B cell (primary cell): Measurements from ENCODE around the gene PDZRN4. TPM values are rescaled to one million over a fixed set of nuclear protein-coding genes. Genes with fewer than 3 reads are reported as not detected.

Source experiments
- ATAC-seq: fragments of 200-7000 bp; cut with Tn5 transposase; one replicate; pipeline ENCODE4 v1.10.0; 2021; ENCODE audit warnings: low read depth, mild to moderate bottlenecking, moderate number of reproducible peaks, moderate library complexity
- CTCF ChIA-PET: fragments of 350-600 bp; sonication (Branson Sonifier 250); formaldehyde crosslinking; loops from one replicate; lab custom pipeline; 2021; ENCODE audit warnings: antibody characterized with exemption, inconsistent platforms; lab: Charles Lee
- POLR2A ChIA-PET: fragments of 350-600 bp; sonication (Branson Sonifier 250); formaldehyde crosslinking; loops from one replicate; lab custom pipeline; 2021; ENCODE audit warnings: antibody characterized with exemption; lab: Charles Lee
- DNase-seq: peaks from one replicate; pipeline ENCODE4 v3.0.0; 2013
- H2AFZ ChIP-seq: 2 replicates; pipeline ENCODE4 v1.6.1; 2012; ENCODE audit warnings: mild to moderate bottlenecking, low read depth, low read length; ENCODE audit not compliant: insufficient read depth, poor library complexity, severe bottlenecking
- H3K27ac ChIP-seq, 2 donors: 1 replicate in 1 of 2; 2 replicates in 1 of 2; pipeline ENCODE4 v1.5.1; 2012 to 2013; ENCODE audit warnings: low read length in 2 of 2, mild to moderate bottlenecking in 2 of 2, moderate library complexity in 1 of 2
- H3K27me3 ChIP-seq, 4 experiments: fragments of 200-600 bp in 1 of 4; sonication (generic) in 1 of 4; replicated peaks in 1 of 4; 1 replicate in 2 of 4; 2 replicates in 2 of 4; pipeline versions ENCODE4 v1.6.1 to v1.7.0; 2013 to 2016; ENCODE audit warnings: low read length in 3 of 4, mild to moderate bottlenecking in 2 of 4, mixed read lengths in 1 of 4, moderate library complexity in 1 of 4; ENCODE audit not compliant: insufficient read depth in 4 of 4, control insufficient read depth in 3 of 4; ENCODE audit errors: control extremely low read depth in 1 of 4
- H3K36me3 ChIP-seq, 2 experiments: replicated peaks in 1 of 2; 1 replicate in 1 of 2; 2 replicates in 1 of 2; pipeline versions ENCODE4 v1.6.1 to v1.7.1; 2013; ENCODE audit warnings: low read length in 1 of 2; ENCODE audit not compliant: insufficient read depth in 2 of 2, control insufficient read depth in 1 of 2; ENCODE audit errors: control extremely low read depth in 1 of 2, extremely low read depth in 1 of 2
- H3K4me1 ChIP-seq, 2 donors: fragments of 200-600 bp in 1 of 2; sonication (generic) in 1 of 2; 1 replicate in 1 of 2; 2 replicates in 1 of 2; pipeline versions ENCODE4 v1.5.1 to v1.6.1; 2013 to 2017; ENCODE audit warnings: low read length in 2 of 2; ENCODE audit not compliant: control insufficient read depth in 2 of 2, insufficient read depth in 2 of 2
- H3K4me2 ChIP-seq: replicated peaks from 2 replicates; pipeline ENCODE3; 2012; ENCODE audit warnings: mild to moderate bottlenecking, low read depth, low read length; ENCODE audit not compliant: poor library complexity, severe bottlenecking
- H3K4me3 ChIP-seq, 5 experiments: fragments of 200-600 bp in 1 of 5; sonication (generic) in 1 of 5; 1 replicate in 3 of 5; 2 replicates in 2 of 5; pipeline versions ENCODE4 v1.5.1 to v1.7.0; 2011 to 2016; ENCODE audit warnings: low read length in 4 of 5, mild to moderate bottlenecking in 4 of 5, low read depth in 2 of 5, control low read depth in 1 of 5, moderate library complexity in 1 of 5; ENCODE audit not compliant: insufficient read depth in 1 of 5; ENCODE audit errors: control extremely low read depth in 1 of 5, extremely low read depth in 1 of 5
- H3K79me2 ChIP-seq: fragments of 200-600 bp; sonication (generic); one replicate; pipeline ENCODE4 v1.6.0; 2016; ENCODE audit warnings: low read length; ENCODE audit not compliant: control insufficient read depth, insufficient read depth
- H3K9ac ChIP-seq: fragments of 200-600 bp; sonication (generic); 2 replicates; pipeline ENCODE4 v1.6.1; 2017; ENCODE audit warnings: mild to moderate bottlenecking, low read length, moderate library complexity
- H3K9me3 ChIP-seq, 3 donors: one replicate each; pipeline versions ENCODE4 v1.6.1 to v1.7.1; 2013; ENCODE audit warnings: low read length in 2 of 3; ENCODE audit not compliant: control insufficient read depth in 2 of 3, insufficient read depth in 1 of 3; ENCODE audit errors: control extremely low read depth in 1 of 3
- H4K20me1 ChIP-seq: 2 replicates; pipeline ENCODE4 v1.6.0; 2012; ENCODE audit warnings: mild to moderate bottlenecking, low read length; ENCODE audit not compliant: insufficient read depth, control insufficient read depth, poor library complexity, severe bottlenecking
- H3K27ac Mint-ChIP-seq: one replicate; pipeline ENCODE4 v1.8.0; 2021; ENCODE audit warnings: mixed read lengths
- H3K27me3 Mint-ChIP-seq: one replicate; pipeline ENCODE4 v1.8.0; 2021; ENCODE audit warnings: mixed read lengths
- H3K4me1 Mint-ChIP-seq: one replicate; pipeline ENCODE4 v1.8.0; 2021; ENCODE audit warnings: mixed read lengths
- H3K4me3 Mint-ChIP-seq: one replicate; pipeline ENCODE4 v1.8.0; 2021; ENCODE audit warnings: mixed read lengths
- H3K9me3 Mint-ChIP-seq: one replicate; pipeline ENCODE4 v1.8.0; 2022; ENCODE audit warnings: mixed read lengths; ENCODE audit not compliant: insufficient read depth
- CTCF ChIP-seq: fragments of 200-600 bp; IDR thresholded peaks from one replicate; pipeline ENCODE4 v1.8.0; 2022; ENCODE audit warnings: antibody characterized with exemption, mild to moderate bottlenecking
- EZH2 ChIP-seq: IDR thresholded peaks from 2 replicates; pipeline ENCODE4 v1.6.1; 2012; ENCODE audit warnings: borderline replicate concordance, low read depth, mild to moderate bottlenecking, moderate library complexity, low read length; ENCODE audit not compliant: insufficient read depth, poor library complexity, severe bottlenecking
- WGBS: methylation state at CpG from one replicate; pipeline ENCODE4 v1.1.5; 2013; ENCODE audit warnings: missing lambda C conversion rate; ENCODE audit not compliant: insufficient coverage; 5-methylcytosine and 5-hydroxymethylcytosine counted together
- intact Hi-C: fragments of 100-400 bp; cut with micrococcal nuclease; formaldehyde crosslinking; loops from one replicate; pipeline ENCODE4 v1.10.0; 2022
- polyA plus RNA-seq: library from polyadenylated mRNA; depleted of rRNA; stranded (reverse); fragments of >200 nt; gene quantifications from 2 replicates; pipeline ENCODE4 v1.2.3, GENCODE V29; 2012
- total RNA-seq, 2 donors: library from RNA; stranded (reverse); fragments of 120-200 nt in 1 of 2; gene quantifications; 1 replicate in 1 of 2; 2 replicates in 1 of 2; pipeline versions ENCODE4 v1.2.3 to v1.2.4, GENCODE V29; 2013 to 2022

The PDZRN4 gene
- total and polyA plus RNA-seq, 2 donors (not counting 1 experiment from before 2014, with no cell fraction given), result not detected

GRCh38 chr12:41556176-41556575, 368.1 kb downstream of the PDZRN4 start:
- H3K4me3 ChIP-seq, result no peak overlapping the region
- ATAC-seq (no peak), DNase-seq (no peak)
- no peaks in the 10 kb centered on the region for H3K27me3 ChIP-seq
- ChIA-PET POLR2A (no interaction called here), CTCF (interaction anchor here (0.7 kb wide), 1 partner anchor 352 kb away, joined by 4 read pairs; no protein-coding TSS in a partner anchor)
- no peaks in the 10 kb centered on the region for H3K79me2 ChIP-seq
- Mint-ChIP-seq H3K27ac (no peak overlapping the region), H3K27me3 (peaks cover 3% of the 10 kb centered on the region), H3K4me1 (no peaks in the 10 kb centered on the region), H3K4me3 (no peak overlapping the region), H3K9me3 (no peaks in the 10 kb centered on the region)
- no peak overlapping the region for H3K9ac ChIP-seq
- no peak overlapping the region for H2AFZ ChIP-seq
- WGBS, result no CpG with 5 or more reads among the region's 3 CpGs
- H3K9me3 ChIP-seq, result no peaks in the 10 kb centered on the region
- H4K20me1 ChIP-seq, result no peaks in the 10 kb centered on the region
- no peak overlapping the region for H3K4me2 ChIP-seq
- intact Hi-C loops, result loop anchor here (5.0 kb wide), 1 partner anchor 61 kb away; no protein-coding TSS in a partner anchor
- H3K4me1 ChIP-seq, result no peaks in the 10 kb centered on the region
- no peaks in the 10 kb centered on the region for H3K36me3 ChIP-seq
- no peak overlapping the region for H3K27ac ChIP-seq
- TF ChIP-seq EZH2, result no peak
- TF ChIP-seq CTCF, result no peak

- Histone ChIP-seq H3K4me1 (no peaks in the 10 kb centered on the region), H3K4me2 (no peak overlapping the region), H3K4me3 (no peak overlapping the region), H3K9me3 (no peaks in the 10 kb centered on the region), H3K79me2 (no peaks in the 10 kb centered on the region), H2AFZ (no peak overlapping the region), H3K36me3 (no peaks in the 10 kb centered on the region), H3K27me3 (no peaks in the 10 kb centered on the region), H3K9ac (no peak overlapping the region), H3K27ac (no peak overlapping the region), H4K20me1 (no peaks in the 10 kb centered on the region)
- ATAC-seq (no peak), DNase-seq (no peak)
- Mint-ChIP-seq H3K27ac (no peak overlapping the region), H3K4me3 (no peak overlapping the region), H3K27me3 (peaks cover 3% of the 10 kb centered on the region), H3K9me3 (no peaks in the 10 kb centered on the region), H3K4me1 (no peaks in the 10 kb centered on the region)
- ChIA-PET POLR2A (no interaction called here), CTCF (no interaction called here)
- intact Hi-C loops, result loop anchor here (5.0 kb wide), 1 partner anchor 60 kb away; no protein-coding TSS in a partner anchor
- no peak for TF ChIP-seq CTCF
- TF ChIP-seq EZH2, result no peak
- whole genome bisulfite sequencing, result 69% methylated on average over 2 of the region's 4 CpGs
Measured at GRCh38 chr12:41557344-41557743, 369.2 kb downstream of the PDZRN4 start.
